Neuronal stem cell (in vitro differentiated cells): ENCODE measurements around the gene TXN.

Experiments used
- DNase-seq: peaks from one replicate; pipeline ENCODE4 v3.0.0-alpha.2; 2013; ENCODE audit warnings: low spot score
- H2AFZ ChIP-seq: one replicate; pipeline ENCODE4 v1.6.1; 2013; ENCODE audit warnings: mild to moderate bottlenecking, low read length, inconsistent platforms
- H2AK5ac ChIP-seq: 2 replicates; pipeline ENCODE4 v1.6.1; 2013; ENCODE audit warnings: low read depth, mild to moderate bottlenecking, inconsistent platforms, low read length, moderate library complexity, mixed read lengths
- H2BK120ac ChIP-seq: 2 replicates; pipeline ENCODE4 v1.6.1; 2013; ENCODE audit warnings: low read depth, mild to moderate bottlenecking, inconsistent platforms, low read length, moderate library complexity, mixed read lengths
- H2BK12ac ChIP-seq: one replicate; pipeline ENCODE4 v1.6.1; 2013; ENCODE audit warnings: low read length, inconsistent platforms
- H2BK15ac ChIP-seq: 2 replicates; pipeline ENCODE4 v1.6.1; 2013; ENCODE audit warnings: mild to moderate bottlenecking, low read length, inconsistent platforms, mixed read lengths
- H2BK5ac ChIP-seq: one replicate; pipeline ENCODE4 v1.6.1; 2013; ENCODE audit warnings: inconsistent platforms, mild to moderate bottlenecking, low read length, moderate library complexity
- H3K14ac ChIP-seq: one replicate; pipeline ENCODE4 v1.6.1; 2013; ENCODE audit warnings: low read length, inconsistent platforms
- H3K18ac ChIP-seq: 2 replicates; pipeline ENCODE4 v1.6.1; 2013; ENCODE audit warnings: low read length, inconsistent platforms
- H3K23ac ChIP-seq: 2 replicates; pipeline ENCODE4 v1.6.1; 2013; ENCODE audit warnings: low read depth, mild to moderate bottlenecking, mixed read lengths, low read length, inconsistent platforms; ENCODE audit not compliant: poor library complexity
- H3K27ac ChIP-seq: replicated peaks from 3 replicates; pipeline ENCODE4 v1.5.1; 2013; ENCODE audit warnings: low read length, inconsistent platforms
- H3K27me3 ChIP-seq, 3 experiments: 2 replicates each; pipeline ENCODE4 v1.6.1; 2013; ENCODE audit warnings: low read length in 3 of 3, mild to moderate bottlenecking in 2 of 3, inconsistent platforms in 1 of 3, low read depth in 1 of 3, mixed read lengths in 1 of 3, moderate library complexity in 1 of 3; ENCODE audit not compliant: control insufficient read depth in 3 of 3, insufficient read depth in 3 of 3
- H3K36me3 ChIP-seq, 2 donors: replicated peaks in 1 of 2; 2 replicates each; pipeline ENCODE4 v1.6.1; 2013; ENCODE audit warnings: low read length in 2 of 2; ENCODE audit not compliant: control insufficient read depth in 2 of 2, insufficient read depth in 2 of 2
- H3K4ac ChIP-seq: 2 replicates; pipeline ENCODE4 v1.6.1; 2013; ENCODE audit warnings: inconsistent platforms, mild to moderate bottlenecking, low read length, moderate library complexity
- H3K4me1 ChIP-seq, 2 donors: 1 replicate in 1 of 2; 2 replicates in 1 of 2; pipeline ENCODE4 v1.6.1; 2013; ENCODE audit warnings: low read length in 2 of 2, low read depth in 1 of 2; ENCODE audit not compliant: control insufficient read depth in 2 of 2, insufficient read depth in 1 of 2
- H3K4me2 ChIP-seq: one replicate; pipeline ENCODE4 v1.6.1; 2013; ENCODE audit warnings: mild to moderate bottlenecking, low read length, inconsistent platforms; ENCODE audit not compliant: insufficient read depth, poor library complexity, severe bottlenecking
- H3K4me3 ChIP-seq, 2 donors: 2 replicates each; pipeline ENCODE4 v1.5.1; 2013; ENCODE audit warnings: low read length in 2 of 2, mild to moderate bottlenecking in 2 of 2, inconsistent platforms in 1 of 2, moderate library complexity in 1 of 2
- H3K79me1 ChIP-seq: one replicate; pipeline ENCODE4 v1.6.1; 2013; ENCODE audit warnings: low read depth, mild to moderate bottlenecking, inconsistent platforms, low read length, moderate library complexity
- H3K9ac ChIP-seq: one replicate; pipeline ENCODE4 v1.6.1; 2013; ENCODE audit warnings: mild to moderate bottlenecking, low read depth, low read length, inconsistent platforms; ENCODE audit not compliant: poor library complexity
- H3K9me3 ChIP-seq, 2 donors: replicated peaks in 1 of 2; 2 replicates each; pipeline versions ENCODE3 to v1.6.1; 2013; ENCODE audit warnings: low read length in 2 of 2, mild to moderate bottlenecking in 2 of 2, inconsistent platforms in 1 of 2, low read depth in 1 of 2, mixed read lengths in 1 of 2, moderate library complexity in 1 of 2; ENCODE audit not compliant: control insufficient read depth in 2 of 2, insufficient read depth in 1 of 2
- H4K8ac ChIP-seq: one replicate; pipeline ENCODE4 v1.6.1; 2013; ENCODE audit warnings: low read depth, mild to moderate bottlenecking, inconsistent platforms, low read length, moderate library complexity
- H4K91ac ChIP-seq: one replicate; pipeline ENCODE4 v1.6.1; 2013; ENCODE audit warnings: low read length, low read depth, mild to moderate bottlenecking, inconsistent platforms; ENCODE audit not compliant: poor library complexity
- WGBS, 2 donors: extraction: QIAGEN DNeasy Blood & Tissue Kit; methylation state at CpG; one replicate each; pipeline ENCODE4 v1.1.7; 2013; ENCODE audit warnings: missing lambda C conversion rate in 2 of 2, mixed read lengths in 1 of 2; ENCODE audit not compliant: insufficient read length in 2 of 2, insufficient replicate concordance in 1 of 2; ENCODE audit errors: extremely low coverage in 2 of 2; 5-methylcytosine and 5-hydroxymethylcytosine counted together

Gene TXN

GRCh38 chr9:110224583-110224982 lies 31.7 kb downstream of the TXN start:
- H3K9me3 ChIP-seq: peaks cover 0 to 1% of the 10 kb centered on the region in 2 donors
- WGBS, 2 donors: no CpG with 5 or more reads among the region's 3 CpGs
- H2BK12ac ChIP-seq: no peak overlapping the region
- no peak overlapping the region for H4K8ac ChIP-seq
- H2BK5ac ChIP-seq: no peak overlapping the region
- no peak overlapping the region for H3K4ac ChIP-seq
- H3K9ac ChIP-seq: no peak overlapping the region
- no peak overlapping the region for H4K91ac ChIP-seq
- no peak overlapping the region for H3K27ac ChIP-seq
- H3K4me3 ChIP-seq: no peak overlapping the region
- no peak overlapping the region for H2BK120ac ChIP-seq
- H2AFZ ChIP-seq: no peak overlapping the region
- H3K27me3 ChIP-seq: peaks cover 0 to 4% (median 0%) of the 10 kb centered on the region in 3 experiments
- H3K4me1 ChIP-seq: no peaks in the 10 kb centered on the region
- H3K4me2 ChIP-seq: no peak overlapping the region
- H3K14ac ChIP-seq: no peak overlapping the region
- H3K23ac ChIP-seq: no peak overlapping the region
- no peak overlapping the region for H2AK5ac ChIP-seq
- no peak overlapping the region for H2BK15ac ChIP-seq
- H3K18ac ChIP-seq: no peak overlapping the region
- no peaks in the 10 kb centered on the region for H3K36me3 ChIP-seq
- no peak for DNase-seq
- H3K79me1 ChIP-seq: no peaks in the 10 kb centered on the region

- no peak overlapping the region for H3K23ac ChIP-seq
- H3K9me3 ChIP-seq: peaks cover 0 to 1% of the 10 kb centered on the region in 2 donors
- H3K27ac ChIP-seq: no peak overlapping the region
- H2BK120ac ChIP-seq: no peak overlapping the region
- no peak overlapping the region for H2BK15ac ChIP-seq
- H2BK12ac ChIP-seq: no peak overlapping the region
- H3K79me1 ChIP-seq: no peaks in the 10 kb centered on the region
- H3K4ac ChIP-seq: no peak overlapping the region
- H3K4me3 ChIP-seq: no peak overlapping the region
- H3K14ac ChIP-seq: no peak overlapping the region
- H2AFZ ChIP-seq: no peak overlapping the region
- H3K27me3 ChIP-seq: peaks cover 0 to 7% (median 0%) of the 10 kb centered on the region in 3 experiments
- no peak overlapping the region for H2AK5ac ChIP-seq
- no peak overlapping the region for H4K91ac ChIP-seq
- H3K18ac ChIP-seq: no peak overlapping the region
- H4K8ac ChIP-seq: no peak overlapping the region
- no peaks in the 10 kb centered on the region for H3K4me1 ChIP-seq
- no peaks in the 10 kb centered on the region for H3K36me3 ChIP-seq
- no peak overlapping the region for H3K4me2 ChIP-seq
- no peak overlapping the region for H3K9ac ChIP-seq
- WGBS, 2 donors: no CpG with 5 or more reads among the region's 3 CpGs
- DNase-seq: no peak
- H2BK5ac ChIP-seq: no peak overlapping the region
These were observed 35.5 kb downstream of the TXN start for GRCh38 chr9:110220809-110221208.

- DNase-seq: peak; percentile 11
- Histone ChIP-seq H2AFZ (peak overlapping the region; percentile 87), H3K23ac (no peak overlapping the region), H3K27me3 (peaks cover 0 to 10% (median 0%) of the 10 kb centered on the region in 3 experiments), H3K18ac (no peak overlapping the region), H4K8ac (no peak overlapping the region), H2BK12ac (no peak overlapping the region), H2BK120ac (no peak overlapping the region), H3K4me1 (no peaks in the 10 kb centered on the region), H3K14ac (no peak overlapping the region), H3K79me1 (no peaks in the 10 kb centered on the region), H3K9me3 (peaks cover 0 to 1% of the 10 kb centered on the region in 2 donors), H2AK5ac (no peak overlapping the region), H3K27ac (no peak overlapping the region), H3K4me2 (no peak overlapping the region), H2BK15ac (no peak overlapping the region), H3K4me3 (no peak overlapping the region), H4K91ac (no peak overlapping the region), H3K4ac (no peak overlapping the region), H3K36me3 (no peaks in the 10 kb centered on the region), H3K9ac (no peak overlapping the region), H2BK5ac (no peak overlapping the region)
- WGBS, 2 donors: no CpG with 5 or more reads among the region's 10 CpGs
These were observed 38.6 kb downstream of the TXN start for GRCh38 chr9:110217656-110218099.

- Histone ChIP-seq H3K4me2 (no peak overlapping the region), H3K27me3 (peaks cover 0 to 9% (median 0%) of the 10 kb centered on the region in 3 experiments), H3K36me3 (no peaks in the 10 kb centered on the region), H3K23ac (no peak overlapping the region), H3K4me1 (no peaks in the 10 kb centered on the region), H3K4ac (no peak overlapping the region), H3K4me3 (no peak overlapping the region), H2AFZ (no peak overlapping the region), H3K9ac (no peak overlapping the region), H2AK5ac (no peak overlapping the region), H2BK12ac (no peak overlapping the region), H3K14ac (no peak overlapping the region), H3K27ac (no peak overlapping the region), H4K91ac (no peak overlapping the region), H3K79me1 (no peaks in the 10 kb centered on the region), H4K8ac (no peak overlapping the region), H2BK120ac (no peak overlapping the region), H2BK5ac (no peak overlapping the region), H3K9me3 (no peaks in the 10 kb centered on the region), H2BK15ac (no peak overlapping the region), H3K18ac (no peak overlapping the region)
- WGBS, 2 donors: no CpG with 5 or more reads among the region's 2 CpGs
- no peak for DNase-seq
These were observed 41.5 kb downstream of the TXN start for GRCh38 chr9:110214586-110215355.
